NOMO-1 treated with DMSO at 0.1 percent for 48 hours (cell line): ENCODE results near the gene TACC2.

Source experiments
- DNase-seq: peaks from one replicate; lab custom pipeline; 2025; ENCODE audit not compliant: unreplicated experiment; lab: John Stamatoyannopoulos, UW

The TACC2 gene

DNA sequence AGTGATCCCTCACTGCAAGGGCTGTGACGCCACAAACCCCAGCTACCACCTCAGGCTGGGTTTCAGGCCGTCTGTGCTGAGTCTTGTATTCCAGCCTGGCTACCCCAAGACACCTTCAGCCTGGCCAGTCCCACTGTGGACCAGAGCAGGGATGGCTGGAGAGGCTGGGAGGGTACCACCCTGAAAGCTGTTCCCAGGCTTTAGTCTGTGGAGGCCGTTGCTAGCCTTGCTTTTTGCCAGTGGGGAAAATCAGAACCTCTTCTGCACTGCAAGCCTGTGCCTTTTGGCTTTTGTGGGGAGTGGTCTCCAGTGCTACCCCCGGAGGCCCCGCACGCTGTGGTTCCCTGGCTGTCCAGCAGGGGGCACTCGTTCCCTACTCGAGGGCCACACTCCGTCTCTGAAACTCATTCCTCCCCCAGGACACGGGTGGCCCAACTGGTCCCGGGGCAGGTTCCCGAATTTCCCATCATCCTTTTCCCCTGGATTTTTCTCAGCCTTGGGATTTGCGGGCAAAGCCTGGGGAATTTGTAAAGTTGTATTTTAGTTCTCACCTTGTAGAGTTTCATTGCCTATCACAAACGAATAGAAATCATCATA is 153.8 kb downstream of the TACC2 start:
- DNase-seq: peak; percentile 6

DNA sequence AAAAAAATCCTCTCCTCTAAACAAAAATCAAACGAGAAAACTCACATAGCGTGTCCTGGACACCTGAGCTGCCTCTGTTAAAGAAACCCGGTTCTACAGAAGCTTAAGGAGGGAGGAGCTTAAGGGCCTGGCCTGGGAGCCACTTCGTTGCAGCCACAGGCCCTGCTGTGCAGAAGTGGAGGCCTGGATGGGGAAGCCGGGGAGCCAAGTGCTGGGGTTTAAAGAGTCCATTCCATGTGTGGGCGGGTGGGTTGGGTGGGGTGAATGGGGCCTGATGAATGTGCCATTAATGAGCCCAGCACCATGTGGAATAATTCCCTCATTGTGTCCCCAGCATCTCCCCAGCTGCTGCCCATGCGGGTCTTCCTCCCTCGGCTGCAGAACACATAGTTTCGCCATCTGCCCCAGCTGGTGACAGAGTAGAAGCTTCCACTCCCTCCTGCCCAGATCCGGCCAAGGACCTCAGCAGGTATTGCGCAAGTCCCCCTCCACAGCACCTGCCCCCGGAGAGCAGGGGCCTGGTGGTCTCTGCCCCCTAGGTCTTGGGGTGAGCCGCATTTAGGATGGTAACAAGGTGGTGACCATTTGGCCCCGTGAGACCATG is 154.4 kb downstream of the TACC2 start:
- no peak for DNase-seq

DNA sequence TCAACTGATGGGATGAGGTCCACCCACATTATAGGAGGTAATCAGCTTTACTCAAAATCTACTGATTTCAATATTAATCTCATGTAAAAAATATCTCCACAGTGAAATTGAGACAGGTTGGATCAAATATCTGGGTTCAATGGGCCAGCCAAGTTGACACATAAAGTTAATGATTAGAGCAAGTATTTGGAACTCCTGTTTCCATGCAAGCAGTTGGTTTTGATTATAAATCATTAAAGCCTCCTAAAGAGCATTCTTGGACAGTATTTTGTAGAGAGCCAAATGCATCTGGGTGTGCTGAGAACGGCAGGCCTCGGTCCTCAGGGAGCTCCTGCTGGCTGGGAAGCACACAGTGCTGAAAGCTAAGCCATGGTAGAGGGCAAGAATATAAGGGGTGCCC is 155.2 kb downstream of the TACC2 start:
- no peak for DNase-seq

DNA sequence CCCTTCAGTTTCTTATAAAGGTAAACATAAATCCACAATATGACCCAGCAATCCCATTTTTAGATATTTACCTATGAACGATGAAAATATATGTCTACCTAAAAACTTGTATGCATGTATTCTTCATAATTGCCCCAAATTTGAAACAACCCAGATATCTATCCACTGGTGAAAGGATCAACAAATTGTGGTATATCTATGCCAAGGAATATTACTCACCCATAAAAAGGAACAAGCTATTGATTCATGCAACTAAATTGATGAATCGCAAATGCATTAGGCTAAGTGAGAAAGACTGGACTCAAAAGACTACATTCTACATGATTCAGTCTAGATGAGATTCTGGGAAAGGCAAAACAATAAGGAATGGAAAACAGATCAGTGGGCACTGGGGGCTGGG is 156.2 kb downstream of the TACC2 start:
- no peak for DNase-seq

DNA sequence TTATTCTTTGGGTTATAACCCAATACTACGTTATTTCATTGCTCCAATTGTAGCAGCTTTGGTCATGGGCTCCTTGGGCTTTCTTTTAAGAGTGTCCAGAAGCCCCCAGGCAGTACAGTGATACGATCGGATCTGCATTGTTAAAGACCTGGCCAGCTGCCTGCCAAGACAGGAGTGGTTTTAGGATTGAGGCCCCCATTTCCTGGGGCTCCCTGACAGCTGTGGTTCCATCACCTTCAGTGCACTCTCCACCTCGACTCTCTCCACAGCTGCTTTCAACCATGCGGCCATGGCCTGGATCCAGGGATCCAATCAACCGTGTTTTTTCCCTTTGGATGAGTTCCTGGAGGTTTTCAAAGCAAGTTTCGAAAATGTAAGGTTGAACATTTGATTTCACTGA is 158.7 kb downstream of the TACC2 start:
- DNase-seq: no peak

DNA sequence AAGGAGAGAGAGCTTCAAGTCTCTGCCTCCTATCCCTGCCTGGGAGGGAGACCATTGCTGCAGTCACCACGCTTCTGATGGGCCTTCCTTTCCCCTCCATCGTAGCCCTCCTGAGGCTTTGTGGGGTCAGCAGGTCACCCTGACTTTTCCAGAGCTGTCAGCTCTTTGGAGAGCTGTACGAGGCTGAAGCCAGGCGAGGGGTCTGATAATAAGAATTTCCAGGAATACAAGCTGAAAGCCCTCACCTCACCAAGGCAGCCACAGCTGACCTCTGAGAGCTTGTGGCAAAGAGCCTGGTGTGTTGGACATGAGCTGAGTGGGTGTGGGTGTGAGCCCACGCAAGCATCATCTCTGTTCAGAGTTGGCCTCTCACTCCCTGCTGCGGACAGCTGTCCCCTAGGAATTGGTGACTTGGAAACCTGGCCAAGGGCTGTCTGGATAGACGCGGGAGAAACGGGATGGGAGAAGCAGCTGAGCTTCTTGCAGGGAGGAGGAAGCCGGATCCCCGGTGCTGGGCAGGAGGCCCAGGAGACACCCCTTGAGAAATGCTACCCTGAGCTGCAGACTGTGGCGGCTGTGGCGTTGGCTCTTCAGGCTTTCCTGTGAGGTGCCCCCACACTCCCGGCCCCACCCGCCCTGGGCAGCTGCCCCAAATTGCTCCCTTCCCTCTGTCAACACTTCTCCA is 160.1 kb downstream of the TACC2 start:
- DNase-seq: no peak

DNA sequence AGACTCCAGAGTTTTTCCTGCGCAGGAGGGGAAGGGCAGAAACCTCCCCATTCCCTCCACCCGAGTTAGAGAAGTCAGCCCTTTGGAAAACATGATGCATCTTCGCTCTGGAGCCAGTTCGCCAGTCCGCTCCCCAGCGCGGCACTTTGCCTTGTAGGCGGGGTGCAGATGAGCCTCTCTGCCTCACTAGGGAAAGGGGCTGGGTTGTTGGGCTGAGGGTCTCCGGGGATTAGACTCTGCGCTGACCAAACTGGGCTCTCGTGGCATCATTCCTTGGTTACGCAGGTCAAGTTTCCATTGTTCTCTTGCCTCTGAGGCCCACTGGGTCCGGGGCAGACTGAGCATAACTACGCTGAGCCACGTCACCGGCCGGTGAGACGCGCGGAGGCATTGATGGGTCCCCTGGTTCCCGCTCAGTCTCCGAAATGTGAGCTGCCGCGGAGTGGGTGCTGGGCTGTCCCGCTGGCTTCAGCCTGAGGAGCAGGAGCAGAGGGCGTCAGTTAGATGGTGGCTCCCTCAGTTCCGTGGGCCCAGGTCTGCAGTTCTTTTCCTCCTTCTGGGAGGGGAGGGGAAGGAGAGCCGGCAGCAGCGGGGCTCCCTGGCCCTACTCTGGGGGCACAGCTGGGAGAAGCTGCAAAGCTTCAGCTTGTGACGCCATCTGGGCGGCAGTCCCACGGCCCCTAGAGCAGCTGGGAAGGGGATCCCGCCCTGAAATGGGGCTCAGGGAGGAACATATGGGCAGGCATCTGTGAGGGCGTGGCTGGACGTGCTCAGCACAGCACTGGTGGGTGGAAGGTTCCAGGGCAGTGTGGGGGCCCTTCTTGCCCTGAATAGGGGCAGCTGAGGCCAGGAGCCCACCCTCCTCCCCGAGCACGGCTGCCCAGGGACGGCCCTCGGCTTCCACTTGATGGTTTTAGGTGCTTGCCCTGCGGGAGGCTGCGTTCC is 160.9 kb downstream of the TACC2 start:
- DNase-seq: no peak

DNA sequence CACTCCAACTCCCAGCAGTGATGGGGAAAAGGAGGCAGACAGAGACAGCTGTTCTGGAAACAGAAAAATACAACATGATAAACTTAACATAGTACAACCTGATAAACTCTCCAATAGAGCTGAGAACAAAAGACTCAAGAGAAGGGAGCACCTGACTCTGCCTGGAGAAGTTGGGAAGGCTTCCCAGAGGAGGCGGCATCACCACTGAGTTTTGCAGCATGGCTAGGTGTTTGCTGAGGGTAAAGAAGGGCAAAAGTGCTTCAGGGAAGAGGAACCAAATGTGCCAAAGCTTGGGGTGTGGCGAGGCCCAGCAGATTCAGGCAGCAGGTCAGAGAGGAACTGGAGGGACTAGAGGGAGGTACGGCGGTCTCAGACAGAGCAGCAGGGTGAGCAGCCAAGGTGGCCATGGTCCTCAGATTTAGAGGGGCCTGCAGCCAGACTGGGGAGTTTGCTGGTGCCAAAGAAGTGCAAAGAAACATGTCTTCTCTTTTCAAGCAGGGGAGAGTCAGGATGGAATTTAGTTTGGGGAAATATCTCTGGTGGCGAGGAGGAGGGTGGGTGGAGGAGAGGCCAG is 162.2 kb downstream of the TACC2 start:
- DNase-seq: no peak

DNA sequence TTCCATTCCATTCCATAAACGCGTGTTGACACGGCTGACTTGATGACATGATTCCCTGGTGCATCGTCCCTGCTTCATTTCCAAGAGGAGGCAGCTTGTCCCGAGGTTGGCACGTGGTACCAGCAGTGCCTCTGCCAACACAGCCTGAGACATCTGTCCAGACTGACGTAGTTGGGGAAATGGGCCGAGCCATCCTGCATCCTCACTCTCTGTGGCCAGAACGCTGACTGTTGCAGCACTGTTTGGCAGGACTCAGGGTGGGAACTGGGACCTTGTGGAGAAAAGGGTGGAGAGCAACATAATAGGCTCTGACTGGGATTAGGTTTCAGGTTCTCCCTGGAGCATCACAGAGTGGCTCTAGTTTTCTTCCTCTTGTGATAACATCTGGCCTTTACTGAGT is 163.6 kb downstream of the TACC2 start:
- DNase-seq: no peak

DNA sequence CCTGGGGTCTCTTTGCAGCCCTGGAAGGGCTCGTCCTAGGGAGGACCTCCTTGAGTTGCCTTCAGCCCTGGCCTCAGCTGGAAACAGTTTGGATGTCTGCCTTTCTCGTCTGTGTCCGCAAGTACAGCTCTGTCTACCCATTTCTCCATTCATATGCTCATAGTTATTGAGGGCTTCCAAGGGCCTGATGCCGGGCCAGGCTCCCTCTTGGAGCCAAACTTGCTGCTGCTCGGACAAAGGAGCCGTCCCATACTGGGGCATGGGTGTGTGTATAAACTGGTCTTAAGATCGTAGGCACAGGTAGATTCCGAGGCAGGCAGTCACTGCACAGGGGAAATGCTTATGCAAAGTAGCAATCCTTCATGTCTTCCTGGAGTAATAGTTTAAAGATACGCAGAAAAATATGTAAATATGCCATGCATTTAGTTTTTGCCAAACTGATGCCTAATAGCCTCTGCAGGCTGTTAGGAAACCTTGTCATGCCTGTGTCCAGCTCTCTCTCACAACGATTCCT is 165.1 kb downstream of the TACC2 start:
- no peak for DNase-seq

DNA sequence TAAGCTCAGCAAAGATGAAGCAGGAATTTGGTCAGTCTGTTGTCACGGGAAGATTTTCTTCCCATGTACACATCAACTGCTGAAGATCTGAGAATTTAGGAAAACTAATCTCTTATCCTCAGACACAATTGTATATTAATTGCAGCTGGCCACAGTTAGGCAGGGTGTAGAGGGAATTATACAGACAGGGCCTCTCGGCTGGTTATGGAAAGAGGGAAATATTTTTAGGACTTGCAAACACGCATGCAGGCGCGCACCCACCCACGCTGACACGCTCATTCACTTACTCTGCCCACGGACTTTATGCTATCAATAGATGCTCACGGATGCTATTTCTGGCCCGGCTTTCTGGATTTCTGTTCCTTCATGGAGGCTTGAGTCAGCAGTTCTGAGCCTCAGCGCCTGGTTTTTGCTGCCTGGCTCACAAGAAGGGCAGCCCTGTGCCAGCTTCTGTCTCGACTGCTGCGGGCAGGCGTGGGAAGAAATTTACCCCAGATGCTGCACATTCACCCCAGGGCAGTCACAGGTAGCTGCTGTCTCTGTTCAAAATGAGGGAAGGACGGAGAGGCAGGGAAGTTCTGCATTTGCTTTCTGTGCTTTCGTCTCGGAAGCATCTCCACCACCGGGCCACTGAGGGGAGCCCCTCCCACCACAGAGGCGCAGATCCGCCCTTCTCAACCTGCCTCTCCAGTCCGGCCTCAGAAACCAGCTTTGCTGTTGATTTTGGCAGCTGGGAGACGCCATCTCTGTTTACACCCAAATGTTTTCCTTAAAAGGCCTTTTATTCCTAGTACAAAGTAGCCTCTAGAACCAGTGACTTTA is 165.8 kb downstream of the TACC2 start:
- DNase-seq: no peak

DNA sequence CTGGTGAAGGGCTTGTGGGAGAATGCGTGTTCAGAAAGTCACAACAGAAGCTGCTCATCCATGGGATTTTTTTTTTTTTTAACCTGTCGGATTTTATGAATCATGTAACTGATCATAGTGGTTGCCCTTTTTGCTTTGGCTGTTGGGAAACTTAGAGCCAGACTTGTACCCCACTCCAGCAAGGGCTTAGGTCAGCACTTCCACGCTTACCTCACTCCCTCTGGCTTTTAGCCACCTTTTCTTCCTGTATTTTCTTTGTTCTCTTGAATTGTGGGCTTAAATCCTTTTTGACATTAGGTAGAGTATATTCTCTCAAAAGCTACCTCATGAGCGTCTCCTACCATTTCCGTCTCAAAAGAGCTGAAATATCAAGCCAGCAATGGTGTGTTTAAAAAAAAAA is 168.5 kb downstream of the TACC2 start:
- no peak for DNase-seq

DNA sequence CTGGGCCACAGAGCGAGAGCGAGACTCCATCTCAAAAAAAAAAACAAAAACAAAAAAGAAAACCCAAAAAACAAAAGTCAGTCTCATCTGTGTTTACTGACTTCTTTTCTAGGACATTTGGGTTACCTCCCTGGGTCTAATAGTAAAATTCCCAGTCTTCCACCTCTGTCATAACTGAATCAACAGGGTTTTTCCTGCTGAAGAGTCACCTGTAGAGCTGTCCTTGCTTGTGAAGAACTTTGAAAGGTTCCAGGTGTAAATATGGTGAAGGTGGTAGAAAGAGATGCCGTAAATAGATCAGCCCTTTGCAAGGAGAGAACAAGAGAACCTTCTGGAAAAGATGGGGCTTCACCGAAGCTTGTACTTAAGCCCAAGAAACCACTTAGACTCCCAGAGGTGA is 169.4 kb downstream of the TACC2 start:
- DNase-seq: no peak

DNA sequence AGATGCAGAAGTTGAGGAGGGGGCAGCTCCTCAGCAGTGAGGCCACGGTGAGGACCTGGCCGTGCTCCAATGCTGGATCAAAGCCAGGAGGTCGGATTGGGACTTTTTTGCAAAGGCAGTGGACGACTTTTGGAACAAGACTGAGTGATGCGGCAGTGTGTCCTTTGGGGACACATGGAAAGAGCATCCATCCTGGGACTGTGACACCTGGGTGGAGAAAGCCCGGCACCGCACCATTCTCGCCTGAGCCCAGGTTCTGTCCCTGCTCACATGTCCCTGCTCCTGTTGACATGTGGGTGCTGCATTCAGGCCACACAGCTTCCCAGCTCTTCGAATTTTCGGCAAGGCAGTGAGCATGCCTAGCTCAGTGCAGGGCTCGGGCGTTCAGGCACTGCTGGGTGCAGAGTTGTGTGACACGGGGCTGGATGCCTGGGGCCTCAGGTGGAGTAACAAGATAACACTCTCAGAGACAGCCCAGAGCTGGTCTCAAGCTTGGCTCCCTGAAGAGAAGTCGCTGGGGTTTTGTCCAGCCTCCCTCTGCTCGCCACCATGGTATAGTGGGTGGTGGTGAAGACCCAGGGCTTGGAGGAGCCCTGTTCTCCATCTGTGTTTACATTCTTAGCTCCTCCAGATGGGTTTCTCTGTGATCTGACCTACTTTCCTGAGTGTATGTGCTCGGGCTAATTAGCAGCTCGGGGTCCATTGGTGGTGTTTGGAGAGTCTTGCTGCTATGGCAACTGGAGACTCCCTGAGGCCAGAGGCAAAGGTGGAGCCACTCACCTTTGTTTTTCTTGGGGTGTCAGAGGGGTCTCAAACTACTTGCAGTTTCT is 170.4 kb downstream of the TACC2 start:
- DNase-seq: no peak

DNA sequence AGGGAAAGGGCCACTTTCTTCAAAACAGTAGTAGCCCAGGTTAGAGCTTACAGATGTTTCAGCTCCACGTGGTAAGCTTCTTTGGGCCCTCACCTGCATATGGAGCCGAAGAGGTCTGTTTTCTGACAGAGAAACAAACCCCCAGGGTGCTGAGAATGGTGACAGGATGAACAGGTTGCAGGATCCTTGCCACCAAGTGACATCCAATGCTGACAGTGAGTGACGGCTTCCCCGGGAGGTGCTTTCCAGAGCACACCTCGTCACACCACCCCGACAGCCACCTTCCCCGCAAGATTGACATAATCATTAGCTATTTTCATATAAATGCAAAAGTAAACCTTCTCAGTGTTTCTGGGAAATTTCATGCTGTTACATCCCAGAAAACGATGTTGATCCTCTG is 172.8 kb downstream of the TACC2 start:
- DNase-seq: no peak

DNA sequence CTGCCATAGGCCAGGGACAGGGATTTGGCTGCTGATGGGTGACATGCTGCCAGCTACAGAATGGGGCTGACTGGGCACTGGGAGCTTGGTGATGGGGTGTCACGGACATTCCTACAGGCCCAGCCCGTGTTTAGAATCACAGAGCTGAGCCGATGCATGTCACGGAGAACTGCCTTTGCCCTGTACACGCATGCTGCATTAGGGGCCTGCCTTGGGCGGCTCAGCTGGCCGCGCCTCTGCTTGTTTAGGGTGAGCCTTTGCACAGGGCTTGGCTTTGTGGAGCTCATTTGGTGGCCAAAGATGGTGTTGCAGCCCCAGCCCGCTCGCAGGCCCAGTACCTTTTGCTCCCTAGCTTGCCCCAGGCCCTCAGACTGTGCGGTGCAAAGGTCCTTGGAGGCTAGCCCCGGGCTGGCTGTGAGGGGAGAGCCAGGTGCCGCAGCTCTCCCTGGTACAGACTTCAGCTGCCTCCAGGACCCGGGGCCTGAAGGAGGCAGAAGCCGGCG is 173.8 kb downstream of the TACC2 start:
- no peak for DNase-seq

DNA sequence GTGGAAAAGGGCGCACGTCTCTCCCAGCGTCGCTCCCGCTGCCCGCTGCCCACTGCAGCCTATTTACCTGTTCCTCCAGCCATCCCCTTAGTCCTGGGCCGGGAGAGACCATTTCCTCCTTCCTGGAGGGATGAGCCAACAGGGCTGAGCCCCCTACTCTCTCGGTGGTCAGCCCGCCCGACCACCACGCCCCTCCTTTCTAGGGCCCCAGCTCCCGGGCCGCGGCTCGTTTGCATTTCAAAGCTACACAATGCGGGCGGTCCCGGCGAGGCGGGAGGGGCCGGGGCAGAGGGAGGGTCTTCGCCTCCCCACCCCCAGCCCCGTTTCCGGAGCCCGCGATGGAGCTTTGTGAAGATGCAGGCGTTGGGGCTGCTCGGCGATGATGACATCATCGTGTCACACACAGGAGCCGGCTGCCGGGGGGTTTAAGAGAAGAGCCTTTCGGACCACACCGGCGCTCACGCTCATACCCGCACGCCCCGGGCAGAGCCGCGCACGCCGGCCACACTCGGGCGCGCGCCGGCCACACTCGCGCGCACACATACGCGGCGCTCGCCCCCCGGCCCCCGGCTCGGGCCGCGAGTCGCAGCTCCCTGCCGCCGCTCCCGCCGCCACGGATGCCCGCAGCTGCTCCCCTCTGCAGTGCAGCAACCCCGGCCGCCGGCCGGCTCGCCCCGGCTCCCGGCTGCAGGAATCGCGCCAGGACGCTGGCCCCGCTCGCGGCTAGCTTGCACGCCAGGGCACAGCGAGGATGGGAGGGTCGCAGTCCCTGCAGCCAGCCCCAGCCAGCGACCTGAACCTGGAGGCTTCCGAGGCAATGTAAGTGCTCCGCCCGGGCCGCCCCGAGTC is 174.4 kb downstream of the TACC2 start:
- no peak for DNase-seq

DNA sequence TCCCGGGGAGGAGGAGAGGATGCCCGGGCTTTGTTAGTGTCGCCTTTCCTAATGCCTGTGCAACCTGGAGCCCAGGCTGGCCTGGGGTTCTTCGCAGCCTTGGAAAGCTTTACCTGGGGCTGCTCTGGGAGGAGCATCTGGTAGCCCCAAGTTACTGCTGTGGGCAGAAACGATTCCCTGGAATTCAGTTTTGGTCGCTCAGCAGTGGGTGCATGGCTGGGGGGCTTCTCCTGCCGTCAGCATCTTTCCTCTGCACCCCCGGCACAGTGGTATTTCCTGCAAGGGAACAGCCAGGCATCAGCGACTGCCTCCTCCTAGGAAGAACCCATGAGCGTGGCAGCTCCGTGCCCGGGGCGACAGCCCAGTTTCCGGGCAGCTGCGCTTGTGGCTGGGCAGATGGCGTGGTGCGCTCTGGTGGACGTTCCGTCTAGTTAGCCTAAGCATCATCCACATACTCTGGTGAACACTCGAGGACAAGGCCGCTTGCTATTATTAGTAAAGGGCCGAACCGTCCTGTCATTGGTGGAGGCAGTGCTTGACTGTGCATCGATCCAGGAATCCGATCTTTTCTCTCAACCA is 175.1 kb downstream of the TACC2 start:
- no peak for DNase-seq
